Aorta (tissue), 5 donors: Measurements from ENCODE around the gene LSM7. TPM values are rescaled to one million over a fixed set of nuclear protein-coding genes. Genes with fewer than 3 reads are reported as not detected.

Source experiments
- ATAC-seq: fragments of 200-7000 bp; cut with Tn5 transposase; one replicate; pipeline ENCODE4 v1.9.1; 2022; ENCODE audit warnings: moderate library complexity; ENCODE audit not compliant: low FRiP score
- DNase-seq, 2 donors: peaks; one replicate each; pipeline ENCODE4 v3.0.0-alpha.2; 2020
- H3K27ac ChIP-seq, 2 donors: one replicate each; pipeline ENCODE4 v1.5.1; 2013; ENCODE audit warnings: low read length in 2 of 2, mild to moderate bottlenecking in 2 of 2, moderate library complexity in 2 of 2, control low read depth in 1 of 2, inconsistent platforms in 1 of 2, low read depth in 1 of 2
- H3K27me3 ChIP-seq, 2 donors: one replicate each; pipeline ENCODE4 v1.6.1; 2013; ENCODE audit warnings: control low read depth in 1 of 2, low read length in 1 of 2, mild to moderate bottlenecking in 1 of 2, moderate library complexity in 1 of 2; ENCODE audit not compliant: insufficient read depth in 2 of 2, control insufficient read depth in 1 of 2
- H3K36me3 ChIP-seq, 2 donors: one replicate each; pipeline ENCODE4 v1.6.1; 2013; ENCODE audit warnings: control low read depth in 1 of 2, low read length in 1 of 2, mild to moderate bottlenecking in 1 of 2; ENCODE audit not compliant: insufficient read depth in 2 of 2, control insufficient read depth in 1 of 2
- H3K4me1 ChIP-seq, 2 donors: one replicate each; pipeline ENCODE4 v1.6.1; 2013; ENCODE audit warnings: low read length in 2 of 2, control low read depth in 1 of 2, mild to moderate bottlenecking in 1 of 2, moderate library complexity in 1 of 2; ENCODE audit not compliant: insufficient read depth in 2 of 2, control insufficient read depth in 1 of 2
- H3K4me3 ChIP-seq, 2 donors: one replicate each; pipeline ENCODE4 v1.5.1; 2013; ENCODE audit warnings: low read length in 2 of 2, control low read depth in 1 of 2, mild to moderate bottlenecking in 1 of 2
- H3K9me3 ChIP-seq: one replicate; pipeline ENCODE4 v1.6.1; 2013; ENCODE audit warnings: mild to moderate bottlenecking, low read length; ENCODE audit not compliant: control insufficient read depth
- WGBS, 2 donors: extraction: QIAGEN DNeasy Blood & Tissue Kit; methylation state at CpG; one replicate each; pipeline ENCODE4 v1.1.7; 2013; 5-methylcytosine and 5-hydroxymethylcytosine counted together
- intact Hi-C, 2 donors: fragments of 100-400 bp; cut with DNase I; formaldehyde crosslinking; loops; one replicate each; pipeline versions ENCODE4 v1.14.2 to v1.15.0; 2022
- polyA plus RNA-seq, 2 donors: library from polyadenylated mRNA; stranded (reverse); fragments of 200-250 nt; gene quantifications; one replicate each; pipeline ENCODE4 v1.2.3, GENCODE V29; 2013
- total RNA-seq, 2 donors: library from RNA; stranded (reverse); fragmentation: NEBNext Ultra II Directional; extraction: Animal tissue kit (Norgen Biotek cat#: 25700); gene quantifications; one replicate each; pipeline ENCODE4 v1.2.1, GENCODE V29; 2021
- donor health status: healthy with polysubstance abuse.
- donor health status: Bipolar disorder and iron deficiency.
- donor health status: DM: no; HTN: no; CAD: no.
- donor health status: DM: no; HTN: no; CAD: no.
- donor health status: DM: yes; HTN: yes; CAD: no.

Gene LSM7
- total and polyA plus RNA-seq, 4 donors: 43.7 to 155 (median 89.6) TPM

GRCh38 chr19:2302319-2303210, 25.8 kb downstream of the LSM7 start:
- ATAC-seq: peak; percentile 49
- H3K36me3 ChIP-seq: no peaks in the 10 kb centered on the region
- no peaks in the 10 kb centered on the region for H3K27me3 ChIP-seq
- intact Hi-C loops: no loop called here
- H3K27ac ChIP-seq: no peak overlapping the region
- H3K9me3 ChIP-seq: no peaks in the 10 kb centered on the region
- WGBS, 2 donors: 18 to 22% methylated on average over 61 to 62 of the region's 62 CpGs
- H3K4me3 ChIP-seq: no peak overlapping the region
- DNase-seq: peak in 1 of 2 donors; percentile 65
- H3K4me1 ChIP-seq: no peaks in the 10 kb centered on the region

DNA sequence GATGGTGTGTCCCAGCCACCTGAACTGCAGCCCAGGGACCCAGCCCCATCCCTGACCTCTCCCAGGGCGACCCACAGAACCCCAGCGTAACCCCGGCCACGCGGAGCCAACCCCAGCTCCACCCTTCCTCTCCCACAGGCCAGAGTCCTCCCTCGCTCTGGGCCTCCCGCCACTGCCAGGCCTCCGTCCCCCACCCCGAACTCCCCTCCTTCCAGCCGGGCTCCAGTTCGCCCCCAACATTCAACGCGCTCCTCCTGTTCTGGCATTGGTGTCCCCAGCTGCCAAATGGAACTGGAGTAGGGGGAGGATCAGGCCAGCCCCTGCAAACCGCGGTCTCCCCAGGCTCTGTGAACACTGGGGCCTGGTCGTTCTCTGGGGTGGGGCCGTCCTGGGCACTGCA, 27.9 kb downstream of the LSM7 start:
- Histone ChIP-seq H3K27ac (no peak overlapping the region), H3K27me3 (no peaks in the 10 kb centered on the region), H3K36me3 (no peaks in the 10 kb centered on the region), H3K4me1 (no peaks in the 10 kb centered on the region), H3K9me3 (no peaks in the 10 kb centered on the region), H3K4me3 (no peak overlapping the region)
- 78 to 82% methylated on average over 15 to 17 of the region's 17 CpGs for WGBS, 2 donors
- ATAC-seq: no peak
- intact Hi-C loops: no loop called here
- DNase-seq: no peak

DNA sequence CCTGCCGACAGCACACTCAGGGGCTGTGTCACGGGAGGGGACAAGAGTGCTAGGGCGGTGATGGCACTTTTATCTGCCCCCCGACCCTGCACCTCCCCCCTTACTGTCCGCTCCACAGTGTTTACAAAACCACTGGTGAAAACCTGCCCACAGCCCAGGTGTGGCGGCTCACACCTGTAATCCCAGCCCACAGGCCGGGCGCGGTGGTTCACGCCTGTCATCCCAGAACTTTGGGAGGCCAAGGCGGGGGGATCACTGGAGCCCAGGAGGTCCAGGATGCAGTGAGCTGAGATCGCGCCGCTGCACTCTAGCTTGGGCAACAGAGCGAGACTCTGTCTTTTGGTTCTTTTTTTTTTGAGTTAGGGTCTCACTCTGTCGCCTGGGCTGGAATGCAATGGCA, 32.2 kb downstream of the LSM7 start:
- no peaks in the 10 kb centered on the region for H3K27me3 ChIP-seq
- DNase-seq: peak in 1 of 2 donors; percentile 42
- no peak for ATAC-seq
- no peaks in the 10 kb centered on the region for H3K36me3 ChIP-seq
- H3K27ac ChIP-seq: no peak overlapping the region
- intact Hi-C loops: no loop called here
- no peaks in the 10 kb centered on the region for H3K9me3 ChIP-seq
- WGBS, 2 donors: 93 to 95% methylated on average over 16 of the region's 16 CpGs
- no peak overlapping the region for H3K4me3 ChIP-seq
- no peaks in the 10 kb centered on the region for H3K4me1 ChIP-seq

GRCh38 chr19:2294687-2295335, 33.6 kb downstream of the LSM7 start:
- Histone ChIP-seq H3K4me3 (peak overlapping the region in 1 of 2 donors; percentile 22), H3K9me3 (no peaks in the 10 kb centered on the region), H3K27me3 (no peaks in the 10 kb centered on the region), H3K27ac (no peak overlapping the region), H3K4me1 (no peaks in the 10 kb centered on the region), H3K36me3 (no peaks in the 10 kb centered on the region)
- DNase-seq (peak; percentile 54 to 78), ATAC-seq (peak; percentile 44)
- intact Hi-C loops: no loop called here
- 1 to 4% methylated on average over 26 of the region's 26 CpGs for WGBS, 2 donors

GRCh38 chr19:2291185-2291751, 37.1 kb downstream of the LSM7 start:
- intact Hi-C loops: no loop called here
- no peaks in the 10 kb centered on the region for H3K4me1 ChIP-seq
- H3K27ac ChIP-seq: no peak overlapping the region
- no peaks in the 10 kb centered on the region for H3K9me3 ChIP-seq
- DNase-seq (peak; percentile 45 to 78), ATAC-seq (no peak)
- WGBS, 2 donors: 4 to 5% methylated on average over 62 to 67 of the region's 67 CpGs
- H3K4me3 ChIP-seq: no peak overlapping the region
- H3K36me3 ChIP-seq: no peaks in the 10 kb centered on the region
- no peaks in the 10 kb centered on the region for H3K27me3 ChIP-seq

DNA sequence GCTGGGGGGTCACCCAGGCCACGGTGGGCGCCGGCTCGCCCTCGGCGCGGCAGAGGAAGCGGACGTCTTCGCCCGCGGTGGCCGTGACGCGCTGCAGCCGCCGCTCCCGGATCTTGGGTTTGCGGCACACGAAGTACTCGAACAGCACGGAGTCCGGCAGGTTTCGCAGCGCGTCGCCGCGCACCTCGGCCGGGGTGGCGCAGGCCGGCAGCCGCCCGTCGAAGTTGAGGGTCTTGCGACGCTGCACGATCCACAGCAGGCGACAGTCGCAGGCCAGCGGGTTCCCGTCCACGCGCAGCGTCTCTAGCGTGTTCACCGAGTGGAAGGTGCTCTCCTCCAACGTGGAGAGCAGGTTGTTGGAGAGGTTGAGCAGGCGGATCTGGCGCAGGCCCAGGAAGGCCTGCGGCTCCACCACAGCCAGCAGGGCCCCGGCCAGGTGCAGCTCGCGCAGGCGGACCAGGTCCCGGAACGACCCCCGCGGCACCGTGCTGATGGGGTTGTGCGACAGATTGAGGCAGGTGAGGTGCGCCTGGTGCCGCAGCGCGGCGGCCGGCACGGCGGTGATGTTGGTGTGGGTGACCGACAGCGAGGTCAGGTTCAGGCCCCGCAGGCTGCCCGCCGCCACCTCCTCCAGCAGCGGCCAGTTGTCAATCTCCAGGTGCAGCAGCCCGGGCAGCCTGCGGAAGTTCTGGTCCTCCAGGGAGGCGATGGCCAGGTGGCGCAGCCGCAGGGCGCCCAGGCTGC, 37.8 kb downstream of the LSM7 start:
- H3K4me3 ChIP-seq: no peak overlapping the region
- no peaks in the 10 kb centered on the region for H3K36me3 ChIP-seq
- no peak for ATAC-seq
- DNase-seq: peak in 1 of 2 donors; percentile 42
- H3K4me1 ChIP-seq: no peaks in the 10 kb centered on the region
- H3K27me3 ChIP-seq: no peaks in the 10 kb centered on the region
- intact Hi-C loops: no loop called here
- WGBS, 2 donors: 3 to 4% methylated on average over 82 of the region's 82 CpGs
- H3K27ac ChIP-seq: no peak overlapping the region
- no peaks in the 10 kb centered on the region for H3K9me3 ChIP-seq

GRCh38 chr19:2289714-2290435, 38.5 kb downstream of the LSM7 start:
- Histone ChIP-seq H3K9me3 (no peaks in the 10 kb centered on the region), H3K4me3 (no peak overlapping the region), H3K27me3 (no peaks in the 10 kb centered on the region), H3K27ac (no peak overlapping the region), H3K36me3 (no peaks in the 10 kb centered on the region), H3K4me1 (no peaks in the 10 kb centered on the region)
- DNase-seq: peak; percentile 77 to 81
- intact Hi-C loops: no loop called here
- 1 to 2% methylated on average over 65 to 74 of the region's 74 CpGs for WGBS, 2 donors
- ATAC-seq: no peak
